D721Med (cell line): ENCODE results near the gene RAP1GAP.

Experiments used
- DNase-seq: peaks from one replicate; pipeline ENCODE4 v3.0.0; 2011; ENCODE audit warnings: low spot score; ENCODE audit not compliant: insufficient read length
- FAIRE-seq: peaks from 2 replicates; lab custom pipeline; 2011; peaks lifted over from hg19 to GRCh38; lab: Jason Lieb, UNC
- TF ChIP-seq, protein P1 (sequence below): IDR thresholded peaks from 2 replicates; pipeline ENCODE4 v1.5.1; 2012; ENCODE audit warnings: mild to moderate bottlenecking, control low read depth; ENCODE audit not compliant: insufficient read depth; ENCODE audit errors: missing control alignments

The RAP1GAP gene

DNA sequence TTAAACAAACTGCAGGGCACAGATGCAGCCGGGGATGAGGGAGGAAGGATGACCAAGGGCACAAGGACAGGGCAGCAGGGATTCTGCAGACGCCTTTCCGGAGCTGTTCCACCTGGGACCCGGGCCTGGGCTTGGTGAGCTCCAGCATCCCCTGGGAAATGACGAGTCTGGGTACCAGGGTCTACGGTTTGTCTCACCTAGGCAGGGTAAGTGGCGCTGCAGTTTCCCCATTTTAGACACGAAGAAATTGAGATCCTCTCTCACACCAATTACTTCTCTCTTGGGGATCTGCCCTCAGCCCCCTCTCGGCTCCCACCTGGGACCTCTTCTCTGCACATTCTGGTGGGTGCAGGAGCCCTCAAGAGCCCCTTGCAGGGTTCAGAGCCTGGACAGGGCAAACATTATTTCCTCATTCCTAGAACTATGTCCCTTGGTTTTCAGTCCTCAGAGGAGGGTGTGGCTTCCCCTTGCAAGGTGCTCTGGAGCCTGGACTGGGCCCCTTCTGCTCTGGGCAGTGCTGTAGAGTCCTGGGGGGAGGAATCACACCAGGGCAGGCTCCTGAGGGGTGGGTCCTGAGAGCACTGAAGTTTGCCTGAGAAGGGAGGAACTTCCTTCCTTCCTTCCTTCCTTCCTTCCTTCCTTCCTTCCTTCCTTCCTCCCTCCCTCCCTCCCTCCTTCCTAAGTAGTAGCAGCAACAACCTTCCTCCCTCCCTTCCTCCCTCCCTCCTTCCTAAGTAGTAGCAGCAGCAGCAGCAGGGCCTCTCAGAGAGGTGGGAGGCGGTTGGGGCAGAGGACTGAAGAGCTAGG lies 16.0 kb downstream of the RAP1GAP start:
- TF ChIP-seq, protein P1, sequence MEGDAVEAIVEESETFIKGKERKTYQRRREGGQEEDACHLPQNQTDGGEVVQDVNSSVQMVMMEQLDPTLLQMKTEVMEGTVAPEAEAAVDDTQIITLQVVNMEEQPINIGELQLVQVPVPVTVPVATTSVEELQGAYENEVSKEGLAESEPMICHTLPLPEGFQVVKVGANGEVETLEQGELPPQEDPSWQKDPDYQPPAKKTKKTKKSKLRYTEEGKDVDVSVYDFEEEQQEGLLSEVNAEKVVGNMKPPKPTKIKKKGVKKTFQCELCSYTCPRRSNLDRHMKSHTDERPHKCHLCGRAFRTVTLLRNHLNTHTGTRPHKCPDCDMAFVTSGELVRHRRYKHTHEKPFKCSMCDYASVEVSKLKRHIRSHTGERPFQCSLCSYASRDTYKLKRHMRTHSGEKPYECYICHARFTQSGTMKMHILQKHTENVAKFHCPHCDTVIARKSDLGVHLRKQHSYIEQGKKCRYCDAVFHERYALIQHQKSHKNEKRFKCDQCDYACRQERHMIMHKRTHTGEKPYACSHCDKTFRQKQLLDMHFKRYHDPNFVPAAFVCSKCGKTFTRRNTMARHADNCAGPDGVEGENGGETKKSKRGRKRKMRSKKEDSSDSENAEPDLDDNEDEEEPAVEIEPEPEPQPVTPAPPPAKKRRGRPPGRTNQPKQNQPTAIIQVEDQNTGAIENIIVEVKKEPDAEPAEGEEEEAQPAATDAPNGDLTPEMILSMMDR = no peak
- DNase-seq (no peak), FAIRE-seq (no peak)

DNA sequence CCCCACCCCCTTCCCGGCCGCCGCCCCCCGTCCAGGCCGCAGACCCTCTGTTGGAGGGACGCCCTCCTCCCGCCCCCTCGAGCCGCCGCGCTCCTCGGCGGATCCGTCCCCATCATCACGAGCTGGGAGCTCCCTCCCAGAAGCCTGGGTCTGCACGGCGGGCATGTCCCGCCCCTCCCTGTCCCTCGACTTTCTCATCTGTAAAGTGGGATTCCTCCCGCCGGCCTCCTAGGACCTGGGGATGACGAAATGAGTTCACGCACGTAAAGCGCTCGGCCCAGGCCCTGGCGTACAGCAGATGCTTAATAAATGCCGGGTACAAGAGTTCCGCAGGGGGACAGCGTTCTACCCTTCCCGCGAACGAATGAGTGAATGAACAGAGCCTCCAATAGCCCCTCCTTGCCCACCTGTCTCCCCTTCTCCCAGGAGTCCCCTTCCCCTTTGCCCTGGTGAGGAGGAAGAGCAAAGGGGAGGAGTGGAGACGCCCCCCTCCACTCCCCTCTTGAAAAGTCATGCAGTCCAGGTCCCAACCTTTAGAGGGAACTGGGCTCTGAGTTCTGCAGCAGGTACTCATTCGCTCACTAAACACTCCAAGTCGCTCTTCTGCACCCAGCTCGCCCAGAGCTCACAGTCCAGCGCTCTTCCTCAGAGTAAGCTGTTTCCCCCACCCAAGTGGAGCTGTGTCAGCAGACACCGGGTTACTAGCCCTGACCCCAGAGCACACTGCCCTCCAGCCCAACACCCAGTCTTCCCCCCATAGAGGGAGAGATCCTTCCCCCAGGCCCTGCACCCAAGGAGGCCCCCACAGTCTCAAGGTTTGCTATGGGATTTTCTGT lies 16.8 kb downstream of the RAP1GAP start:
- DNase-seq (no peak), FAIRE-seq (no peak)
- TF ChIP-seq, protein P1 = no peak

DNA sequence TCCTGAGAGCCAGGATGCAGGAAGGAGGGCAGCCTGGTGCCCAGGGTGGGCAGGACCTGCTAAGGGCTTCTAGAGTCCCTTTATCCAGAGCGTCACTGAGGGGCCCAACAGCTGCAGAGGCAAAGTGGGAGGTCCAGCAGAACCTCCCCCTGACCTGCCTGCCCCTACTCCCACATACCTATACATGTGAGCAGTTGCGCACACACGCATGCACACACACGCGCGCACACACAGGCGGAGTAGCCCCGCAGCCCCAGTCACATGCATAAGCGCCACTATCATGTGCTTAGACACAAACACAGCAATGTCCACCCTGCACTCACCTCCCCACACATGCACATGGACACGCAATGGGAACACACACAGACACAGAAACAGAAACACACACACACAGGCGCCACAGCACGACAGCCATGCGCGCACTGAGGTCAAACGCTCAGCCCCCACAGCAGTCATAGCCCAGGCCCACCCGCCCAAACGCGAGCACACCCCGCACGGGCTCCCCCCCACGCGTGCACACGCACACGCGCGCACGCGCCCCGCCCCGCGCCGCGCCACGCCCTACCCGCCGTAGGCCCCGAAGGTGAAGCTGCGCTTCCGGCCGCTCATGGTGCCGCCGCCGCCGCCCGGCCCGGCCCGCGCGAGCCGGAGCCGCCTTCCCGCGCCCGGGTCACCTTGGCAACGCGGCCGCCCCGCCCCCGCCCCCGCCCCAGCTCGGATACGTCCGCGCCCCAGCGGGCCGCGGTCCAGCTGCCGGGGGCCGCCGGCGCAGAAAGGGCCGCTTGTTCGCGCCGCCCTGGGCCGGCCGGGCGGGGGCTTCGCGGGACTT lies 17.7 kb downstream of the RAP1GAP start:
- TF ChIP-seq, protein P1 = no peak
- no peak for FAIRE-seq
- DNase-seq = peak; percentile 40

DNA sequence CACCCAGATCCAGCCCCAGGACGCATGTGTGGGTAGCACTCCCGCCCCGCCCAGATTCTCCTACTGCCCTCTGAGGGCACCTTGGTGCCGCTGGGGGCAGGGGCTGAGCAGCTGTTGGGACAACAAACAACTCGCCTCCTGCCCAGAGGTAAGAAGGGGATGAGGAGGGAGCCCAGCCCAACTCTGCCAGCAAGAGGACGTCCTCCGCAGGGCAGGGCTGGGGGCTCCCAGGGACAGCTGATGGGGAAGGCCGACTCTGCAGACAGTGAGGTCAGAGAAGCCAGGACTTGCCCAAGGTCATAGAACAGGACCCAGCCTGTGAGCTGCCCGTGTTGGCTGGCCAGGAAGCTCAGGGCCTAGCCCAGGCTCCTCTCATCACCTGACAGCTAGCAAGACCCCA lies 18.8 kb downstream of the RAP1GAP start:
- TF ChIP-seq, protein P1 = no peak
- no peak for FAIRE-seq

DNA sequence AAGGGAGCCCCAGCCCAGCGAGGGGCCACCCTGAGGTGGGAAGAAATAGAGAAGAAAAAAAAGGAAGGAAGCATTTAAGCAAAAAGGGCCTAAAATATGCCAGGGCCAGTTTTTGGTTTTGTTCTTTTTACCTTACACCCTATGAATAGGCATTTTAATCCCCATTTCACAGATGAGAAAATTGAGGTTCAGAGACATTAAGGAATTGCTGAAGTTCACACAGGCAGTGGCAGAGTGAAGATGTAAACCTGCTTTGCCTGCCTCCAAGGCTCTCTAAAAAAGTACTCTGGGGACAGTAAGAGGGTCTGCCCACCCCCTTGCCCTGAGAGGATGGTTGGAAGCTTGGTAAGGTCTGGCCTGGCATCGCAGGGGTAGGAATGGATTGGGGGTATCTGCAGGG lies 19.8 kb downstream of the RAP1GAP start:
- DNase-seq (no peak), FAIRE-seq (no peak)
- TF ChIP-seq, protein P1 = no peak

More for the DNA sequence above, 18.8 kb downstream of the RAP1GAP start:
- DNase-seq = no peak

DNA sequence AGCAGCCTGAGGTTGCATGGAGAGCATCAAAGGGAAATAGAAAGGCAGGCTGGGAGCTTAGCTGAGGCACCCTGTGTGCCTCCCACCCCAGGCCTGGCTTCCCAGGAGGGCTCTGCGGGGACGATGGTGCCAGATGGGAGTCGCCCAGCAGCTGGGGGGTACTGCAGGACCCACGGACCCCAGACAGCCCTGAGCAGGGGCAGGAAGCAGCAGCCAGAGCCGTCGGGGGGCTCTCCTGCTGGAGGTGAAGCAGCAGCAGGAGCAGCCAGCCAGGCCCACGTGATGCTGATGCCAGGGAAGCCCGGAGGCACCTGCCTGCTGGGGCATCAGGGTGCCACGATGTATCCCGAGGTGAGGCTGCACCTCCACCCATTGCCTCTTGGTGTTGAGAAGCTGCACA lies 20.4 kb downstream of the RAP1GAP start:
- DNase-seq (no peak), FAIRE-seq (no peak)
- TF ChIP-seq, protein P1 = no peak
